Measurements from ENCODE around the gene CXXC1.
"Not testable (repeated sequence)": the region's sequence is repeated elsewhere in the genome, so short reads cannot be mapped to it uniquely, and the experiment has no call there.

The CXXC1 gene

DNA sequence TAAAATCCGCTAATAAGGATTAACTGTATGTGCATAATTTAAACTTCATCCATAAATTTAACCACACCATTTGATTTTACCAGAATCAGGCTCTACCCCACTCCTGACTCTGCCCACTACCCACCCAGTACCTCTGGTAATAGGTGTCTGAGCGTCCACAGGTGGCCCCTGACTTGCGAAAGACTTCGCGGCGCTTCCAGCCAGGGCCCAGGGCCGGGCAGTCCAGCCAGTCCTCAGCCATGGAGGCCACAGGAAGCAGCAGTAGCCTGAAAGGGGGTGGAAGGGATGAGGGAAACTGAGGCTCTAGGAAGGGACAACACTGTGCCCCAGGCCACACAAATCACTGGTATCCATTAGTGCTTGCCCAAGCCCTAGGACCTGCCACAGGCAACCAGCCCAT is 7.7 kb downstream of the CXXC1 start:
- DNase-seq, result no peak
- intact Hi-C loops (cut with DNase I), result loop anchor here (10.0 kb wide), 2 partner anchors 745 to 785 kb away; partner anchors contain the start of gene RPL17

DNA sequence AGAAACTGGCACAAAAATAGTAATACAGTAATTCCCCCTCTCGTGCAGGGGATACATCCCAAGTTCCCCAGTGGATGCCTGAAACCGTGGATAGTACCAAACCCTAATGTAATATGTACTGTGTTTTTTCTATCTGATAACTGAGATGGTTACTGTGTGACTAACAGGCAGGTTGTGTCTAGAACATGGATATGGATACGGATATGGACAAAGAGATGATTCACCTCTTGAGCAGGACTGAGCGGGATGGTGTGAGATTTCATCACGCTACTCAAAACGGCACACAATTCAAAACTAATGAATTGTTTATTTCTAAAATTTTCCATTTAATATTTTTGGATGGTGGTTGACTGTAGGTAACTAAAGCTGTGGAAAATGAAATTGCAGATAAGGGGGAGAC is 9.6 kb downstream of the CXXC1 start:
- DNase-seq, result no peak
- intact Hi-C loops (cut with DNase I), result loop anchor here (10.0 kb wide), 1 partner anchor 783 kb away; the partner anchor contains the start of gene RPL17

DNA sequence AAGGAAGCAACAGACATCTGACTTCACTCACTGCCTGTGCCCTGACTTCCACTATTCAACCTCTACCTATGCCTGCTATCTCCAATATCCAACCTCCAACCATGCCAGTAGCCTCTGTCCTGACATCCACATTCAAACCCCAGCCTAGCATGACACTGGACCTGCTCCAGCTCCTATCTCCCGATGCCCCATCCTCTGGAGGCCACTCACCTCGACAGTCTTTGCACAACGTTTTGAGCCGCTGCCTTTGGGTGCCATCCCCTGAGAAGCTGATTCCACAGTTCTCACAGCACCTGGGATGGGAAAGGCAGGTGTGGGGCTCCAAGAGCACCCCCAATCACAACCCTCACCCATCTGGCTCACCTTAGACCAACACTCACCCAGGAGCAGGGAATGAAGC is 11.0 kb downstream of the CXXC1 start:
- intact Hi-C loops (cut with DNase I), result loop anchor here (10.0 kb wide), 1 partner anchor 782 kb away; the partner anchor contains the start of gene RPL17
- DNase-seq, result no peak

DNA sequence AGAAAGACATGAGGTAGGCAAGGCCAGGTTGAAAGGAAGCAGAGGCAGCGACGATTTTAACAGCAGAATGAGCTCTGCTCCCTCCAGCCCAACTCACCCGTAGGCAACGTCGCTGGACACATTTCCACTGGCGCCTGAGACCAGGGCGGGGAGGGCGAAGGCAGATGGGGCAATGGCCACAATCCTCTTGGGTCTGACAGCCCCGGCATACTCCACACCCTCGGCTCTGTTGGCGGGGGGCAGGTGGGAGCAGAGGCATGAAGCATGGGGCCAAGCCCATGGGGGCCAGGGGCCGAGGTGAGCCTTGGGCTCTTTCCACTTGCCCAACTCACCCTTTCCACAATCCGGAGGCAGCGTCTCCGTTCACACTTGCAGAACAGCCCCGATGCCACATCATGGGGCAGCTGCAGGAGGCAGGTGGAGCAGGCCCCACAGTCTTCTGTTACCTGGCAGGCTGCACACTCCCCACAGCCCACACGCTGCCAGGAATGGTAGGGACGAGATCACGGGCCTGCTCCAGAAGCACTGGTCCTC is 11.9 kb downstream of the CXXC1 start:
- intact Hi-C loops (cut with DNase I), result loop anchor here (10.0 kb wide), 1 partner anchor 781 kb away; the partner anchor contains the start of gene RPL17
- DNase-seq, result peak in 1 of 10 donors; percentile 82

DNA sequence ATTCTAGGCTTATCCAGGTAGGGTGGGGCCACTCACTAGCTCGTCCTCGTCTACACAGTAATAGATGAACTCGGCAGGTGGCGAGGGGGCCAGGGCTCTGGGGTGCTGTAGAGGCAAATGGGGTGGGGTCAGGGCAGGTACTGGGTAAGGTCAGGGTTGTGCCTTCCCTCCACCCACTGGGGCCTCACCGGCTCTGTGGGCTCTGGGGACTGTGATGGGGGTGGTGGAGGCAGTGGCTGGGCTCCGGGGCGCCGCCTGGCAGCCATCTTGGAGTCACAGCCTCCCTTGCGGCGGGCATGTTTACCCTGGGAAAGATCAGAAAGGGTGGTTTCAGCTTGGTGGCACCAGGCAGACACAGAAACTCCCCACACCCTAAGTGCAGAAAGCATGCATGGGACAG is 12.6 kb downstream of the CXXC1 start:
- intact Hi-C loops (cut with DNase I), result loop anchor here (10.0 kb wide), 1 partner anchor 780 kb away; the partner anchor contains the start of gene RPL17
- DNase-seq, result peak in 1 of 10 donors; percentile 79

DNA sequence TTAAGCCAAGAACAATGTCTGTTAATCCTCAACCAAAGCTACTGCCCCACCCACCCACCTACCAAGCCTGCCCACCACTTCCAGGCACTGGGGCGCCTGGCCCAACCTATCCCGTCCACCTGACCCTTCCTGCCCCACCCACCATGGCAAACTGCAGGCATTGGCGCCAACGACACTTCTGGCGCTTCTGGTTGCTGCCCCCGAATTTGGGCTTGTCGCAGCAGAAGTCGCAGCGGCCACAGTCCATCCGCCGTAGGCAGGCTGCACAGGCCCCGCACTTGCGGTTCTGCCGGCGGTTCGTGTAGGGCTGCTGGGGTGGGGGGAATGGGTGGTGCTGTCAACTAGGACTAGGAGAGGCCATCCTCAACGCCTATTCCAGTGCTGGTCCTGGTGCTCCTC is 13.4 kb downstream of the CXXC1 start:
- intact Hi-C loops (cut with DNase I), result loop anchor here (10.0 kb wide), 1 partner anchor 779 kb away; the partner anchor contains the start of gene RPL17
- peak in 1 of 10 donors; percentile 53 for DNase-seq

DNA sequence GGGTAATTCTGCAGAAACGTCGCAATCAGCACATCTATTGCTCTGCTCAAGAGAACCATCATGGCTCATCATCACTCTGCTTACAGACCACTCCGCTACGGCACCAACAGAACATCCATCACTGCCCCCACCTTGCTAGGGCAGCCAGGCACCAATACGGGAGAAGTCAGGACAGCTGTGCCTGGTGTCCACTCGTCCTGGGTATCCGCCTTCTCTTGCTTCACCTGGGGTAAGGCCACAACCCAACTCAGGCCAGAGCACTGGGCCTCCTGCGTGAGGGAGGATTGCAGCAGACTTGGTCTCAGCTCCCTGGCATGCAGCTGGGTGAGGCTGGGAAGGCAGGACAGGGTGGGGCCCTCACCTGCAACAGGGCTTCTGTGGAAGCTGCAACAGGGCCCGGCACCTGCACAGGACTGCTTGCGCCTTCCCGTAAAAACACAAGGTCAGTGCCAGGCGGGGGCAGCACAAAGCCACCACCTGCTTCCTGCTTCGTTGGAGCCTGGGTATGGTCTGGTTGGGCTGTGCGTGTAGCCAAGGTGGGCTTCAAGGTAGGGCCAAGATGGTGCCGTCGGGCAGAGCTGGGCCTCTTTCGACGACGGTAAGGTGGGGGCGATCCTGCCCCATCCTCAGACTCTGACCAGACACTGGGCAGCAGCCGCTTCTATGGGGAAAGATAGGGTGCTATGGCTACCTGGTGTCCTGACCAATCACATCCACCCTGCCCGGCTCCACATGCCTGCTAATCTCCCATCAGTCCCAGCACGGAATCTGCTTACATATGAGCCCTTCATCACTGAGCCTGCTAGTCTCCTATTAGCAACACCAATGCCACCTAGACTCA is 14.1 kb downstream of the CXXC1 start:
- intact Hi-C loops (cut with DNase I), result loop anchor here (10.0 kb wide), 1 partner anchor 779 kb away; the partner anchor contains the start of gene RPL17
- DNase-seq, result peak in 1 of 10 donors; percentile 81

DNA sequence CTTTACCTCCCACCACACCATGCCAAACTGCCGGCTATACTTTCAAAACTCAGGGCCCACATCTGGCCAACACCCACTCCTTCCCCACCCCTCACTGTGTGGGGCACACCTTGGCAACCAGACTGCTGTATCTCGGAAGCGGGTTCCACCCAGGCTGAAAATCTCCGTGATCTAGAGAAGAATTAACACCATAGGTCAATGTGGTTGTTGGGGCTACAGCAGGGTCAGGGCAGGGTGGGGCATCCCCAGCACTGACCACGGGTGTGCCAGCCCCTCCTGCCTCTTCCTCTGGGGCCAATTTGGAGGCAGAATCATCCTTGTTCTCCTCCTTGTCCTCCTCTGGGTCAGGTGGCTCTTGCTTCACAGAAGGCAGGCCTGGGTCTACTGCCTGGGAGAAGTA is 14.9 kb downstream of the CXXC1 start:
- peak in 1 of 10 donors; percentile 41 for DNase-seq
- intact Hi-C loops (cut with DNase I), result loop anchor here (10.0 kb wide), 1 partner anchor 778 kb away; the partner anchor contains the start of gene RPL17

DNA sequence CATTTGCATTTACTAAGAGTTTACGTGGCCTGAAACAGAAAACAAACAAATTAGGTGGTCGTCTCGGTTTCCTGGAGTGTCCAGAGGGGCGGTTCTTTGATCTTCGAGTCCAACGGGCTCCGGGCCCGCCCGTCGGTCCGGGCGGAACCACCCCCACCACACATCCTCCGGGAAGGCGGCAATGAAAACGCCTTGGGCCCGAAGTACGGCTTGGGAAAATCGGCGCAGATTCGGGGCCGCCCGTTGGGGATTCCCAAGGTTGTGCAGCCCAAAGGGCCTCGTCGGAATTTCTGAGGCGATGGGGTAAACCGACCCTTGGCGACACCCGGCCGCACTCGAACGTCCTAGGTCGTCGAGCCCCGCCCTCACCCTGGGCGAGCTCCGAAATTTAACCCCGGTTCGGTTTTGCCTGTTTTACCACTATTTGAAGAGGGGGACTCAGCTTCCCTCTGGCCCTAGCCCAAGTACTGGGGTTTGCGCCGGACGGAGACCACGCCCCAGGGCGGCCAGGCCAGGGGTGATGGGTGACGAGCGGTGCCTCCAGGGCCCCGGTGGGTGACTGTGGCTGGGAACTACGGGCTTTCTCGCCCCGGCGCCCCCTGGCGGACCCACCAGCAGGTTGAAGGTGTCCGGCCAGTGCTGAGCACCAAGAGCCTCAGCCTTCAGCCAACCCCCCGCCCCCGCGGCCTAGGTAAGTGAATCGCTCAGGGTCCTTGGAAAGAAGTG is 19.3 kb downstream of the CXXC1 start:
- DNase-seq, result peak in 9 of 10 donors; percentile 55 to 94 (median 64)
- intact Hi-C loops (cut with DNase I), result no loop called here

DNA sequence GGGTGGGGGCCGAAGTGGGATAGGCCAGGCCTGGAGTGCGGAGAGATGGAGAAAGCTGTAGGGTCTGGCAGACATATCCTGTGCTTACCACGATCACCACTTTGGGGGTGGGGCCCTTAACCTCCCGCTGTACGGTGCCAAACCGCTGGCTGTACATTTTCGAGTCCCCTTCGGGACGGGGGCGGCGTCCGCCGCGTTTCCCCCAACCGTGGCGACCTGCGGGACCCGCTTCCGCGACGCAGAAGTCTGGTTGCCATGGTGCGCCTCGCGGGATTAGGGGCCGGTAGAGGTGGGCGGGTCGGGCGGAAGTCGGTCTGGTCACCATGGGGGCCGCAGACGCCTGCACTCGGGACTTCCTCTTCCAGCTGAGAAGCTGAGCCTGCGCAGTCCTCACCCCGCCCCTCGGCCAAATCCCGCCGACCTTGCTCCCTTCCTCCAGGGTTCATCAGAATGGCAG is 21.2 kb downstream of the CXXC1 start, which contains the start of gene CFAP53:
CFAP53 (minus strand) TSS at position 248 of the 457 bp plus-strand sequence; CDS start at position 157, 91 bp downstream.
- peak; percentile 78 to 98 (median 88) for DNase-seq
- intact Hi-C loops (cut with DNase I), result no loop called here

DNA sequence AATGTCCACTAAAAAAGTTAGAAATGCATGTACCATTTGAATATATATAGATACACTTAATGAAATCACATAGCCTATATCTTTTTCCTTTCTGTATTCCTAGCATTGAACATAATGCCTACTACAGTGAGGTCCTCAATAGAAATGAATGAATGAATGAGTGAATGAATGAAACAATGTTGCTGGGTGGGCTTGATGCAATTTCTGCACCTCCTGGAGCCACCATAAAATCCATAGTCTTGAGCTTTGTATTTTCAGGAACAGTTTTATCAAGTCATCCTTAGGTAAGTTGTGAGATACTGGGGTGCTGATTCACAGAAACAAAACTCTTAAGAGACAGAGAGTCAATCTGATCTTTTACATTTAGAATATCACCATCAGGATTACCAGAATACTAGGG is 24.5 kb downstream of the CXXC1 start:
- no peak for DNase-seq
- intact Hi-C loops (cut with DNase I), result no loop called here

DNA sequence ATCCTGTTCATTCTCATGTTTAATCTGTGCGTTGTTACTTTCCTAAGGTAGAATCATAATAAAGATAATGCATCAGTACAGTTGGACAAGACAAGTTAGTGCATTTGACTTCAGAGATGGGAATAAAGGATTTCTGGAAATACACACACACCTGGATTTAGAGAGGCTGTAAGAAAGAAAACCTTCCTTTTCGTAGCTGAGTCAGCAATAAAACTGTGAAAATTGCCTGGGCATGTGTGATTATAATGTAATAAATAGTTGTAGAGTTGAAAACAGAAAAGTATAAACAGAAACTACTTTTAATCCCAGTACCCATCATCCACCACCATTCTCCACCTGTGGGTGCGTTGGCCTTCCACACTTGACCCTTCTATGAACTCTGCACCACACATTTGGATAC is 36.6 kb downstream of the CXXC1 start:
- no peak for DNase-seq
- intact Hi-C loops (cut with DNase I), result no loop called here

DNA sequence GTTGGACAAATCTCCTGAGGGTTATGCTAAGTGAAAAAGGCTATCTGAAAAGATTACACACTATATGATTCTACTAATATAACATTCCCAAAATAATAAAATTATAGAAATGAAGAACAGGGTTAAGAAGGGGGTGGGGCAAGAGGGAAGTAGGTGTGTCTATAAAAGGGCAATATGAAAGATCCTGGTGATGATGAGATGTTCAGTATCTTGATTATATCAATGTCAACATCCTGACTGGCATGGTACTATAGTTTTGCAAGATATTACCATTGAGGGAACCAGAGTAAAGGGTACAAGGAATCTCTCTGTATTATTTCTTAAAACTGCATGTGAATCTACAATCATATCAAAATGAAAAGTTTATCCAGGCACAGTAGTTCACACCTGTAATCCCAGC is 37.9 kb downstream of the CXXC1 start:
- no peak for DNase-seq
- intact Hi-C loops (cut with DNase I), result no loop called here

DNA sequence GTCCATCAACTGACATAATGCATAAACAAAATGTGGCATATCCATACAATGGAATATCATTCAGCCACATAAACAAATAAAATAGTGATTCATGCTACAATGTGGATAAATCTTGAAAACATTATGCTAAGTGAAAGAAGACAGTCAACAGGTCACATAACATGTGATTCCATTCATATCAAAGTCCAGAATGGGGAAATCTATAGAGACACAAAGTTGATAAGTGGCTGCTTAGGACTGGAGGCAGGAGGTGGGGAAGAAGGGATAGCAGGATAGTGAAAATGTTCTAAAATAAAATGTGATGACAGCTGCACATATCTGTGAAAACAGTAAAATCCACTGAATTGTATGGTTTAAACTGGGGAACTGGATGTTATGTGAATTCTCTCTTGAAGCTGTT is 39.9 kb downstream of the CXXC1 start:
- DNase-seq, result no peak
- intact Hi-C loops (cut with DNase I), result no loop called here

DNA sequence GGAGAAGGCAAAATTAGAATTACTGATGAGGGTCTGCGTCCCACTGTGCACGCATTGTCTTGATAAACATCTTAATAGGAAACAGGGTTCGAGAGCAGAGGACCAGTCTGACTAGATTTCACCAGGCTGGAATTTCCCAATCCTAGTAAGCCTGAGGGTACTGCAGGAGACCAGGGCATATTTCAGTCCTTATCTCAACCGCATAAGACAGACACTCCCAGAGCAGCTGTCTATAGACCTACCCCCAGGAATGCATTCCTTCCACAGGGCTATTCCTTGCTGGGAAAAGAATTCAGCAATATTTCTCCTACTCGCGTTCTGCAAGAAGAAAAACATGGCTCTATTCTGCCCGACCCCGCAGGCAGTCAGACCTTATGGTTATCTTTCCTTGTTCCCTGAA is 45.7 kb downstream of the CXXC1 start:
- DNase-seq; intact Hi-C loops (cut with DNase I): not testable (repeated sequence)

DNA sequence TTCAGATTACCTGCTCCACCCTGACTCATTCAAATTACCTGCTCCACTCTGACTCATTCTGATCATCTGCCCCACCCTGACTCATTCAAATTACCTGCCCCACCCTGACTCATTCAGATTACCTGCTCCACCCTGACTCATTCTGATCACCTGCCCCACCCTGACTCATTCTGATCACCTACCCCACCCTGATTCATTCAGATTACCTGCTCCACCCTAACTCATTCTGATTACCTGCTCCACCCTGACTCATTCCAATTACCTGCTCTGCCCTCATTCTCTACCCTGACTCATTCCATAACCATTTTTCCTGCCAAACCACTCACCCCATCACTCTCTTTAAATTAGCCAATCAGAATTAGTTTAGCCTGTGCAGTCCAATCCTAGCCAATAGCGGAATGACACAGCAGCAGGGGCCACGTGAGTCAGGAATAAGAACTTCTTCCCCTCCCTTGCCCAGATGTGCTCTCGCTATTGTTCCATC is 47.4 kb downstream of the CXXC1 start:
- intact Hi-C loops (cut with DNase I), result no loop called here
- peak in 1 of 10 donors; percentile 31 for DNase-seq

DNA sequence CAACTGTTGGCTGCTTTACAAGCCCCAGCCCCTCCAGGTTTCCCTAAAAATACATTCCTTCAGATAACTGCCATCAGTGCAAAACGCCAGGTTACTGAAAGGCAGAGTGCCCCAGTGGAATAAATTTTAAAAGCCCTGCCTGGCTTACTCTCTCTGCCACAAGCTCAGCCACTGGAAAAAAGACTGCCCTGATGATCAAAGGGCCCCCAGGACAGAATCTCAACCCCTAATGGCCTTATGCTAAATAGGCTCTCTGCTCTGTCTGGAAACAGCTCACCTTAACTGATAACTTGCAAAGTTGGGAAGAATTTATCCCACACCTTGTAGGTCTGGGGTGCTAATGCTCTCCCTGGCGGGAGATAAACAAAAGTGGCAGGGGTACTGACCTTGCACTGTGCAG is 55.1 kb downstream of the CXXC1 start:
- no peak for DNase-seq
- intact Hi-C loops (cut with DNase I), result no loop called here
